GM19468 (cell line): ENCODE measurements around the gene IL18R1.

Source experiments
- ATAC-seq: cut with Tn5 transposase; IDR thresholded peaks from one replicate; pipeline ENCODE4 v1.9.1; 2021; ENCODE audit warnings: mild to moderate bottlenecking, moderate library complexity, moderate number of reproducible peaks; ENCODE audit not compliant: unreplicated experiment; ENCODE audit errors: extremely low read depth

IL18R1 gene

DNA sequence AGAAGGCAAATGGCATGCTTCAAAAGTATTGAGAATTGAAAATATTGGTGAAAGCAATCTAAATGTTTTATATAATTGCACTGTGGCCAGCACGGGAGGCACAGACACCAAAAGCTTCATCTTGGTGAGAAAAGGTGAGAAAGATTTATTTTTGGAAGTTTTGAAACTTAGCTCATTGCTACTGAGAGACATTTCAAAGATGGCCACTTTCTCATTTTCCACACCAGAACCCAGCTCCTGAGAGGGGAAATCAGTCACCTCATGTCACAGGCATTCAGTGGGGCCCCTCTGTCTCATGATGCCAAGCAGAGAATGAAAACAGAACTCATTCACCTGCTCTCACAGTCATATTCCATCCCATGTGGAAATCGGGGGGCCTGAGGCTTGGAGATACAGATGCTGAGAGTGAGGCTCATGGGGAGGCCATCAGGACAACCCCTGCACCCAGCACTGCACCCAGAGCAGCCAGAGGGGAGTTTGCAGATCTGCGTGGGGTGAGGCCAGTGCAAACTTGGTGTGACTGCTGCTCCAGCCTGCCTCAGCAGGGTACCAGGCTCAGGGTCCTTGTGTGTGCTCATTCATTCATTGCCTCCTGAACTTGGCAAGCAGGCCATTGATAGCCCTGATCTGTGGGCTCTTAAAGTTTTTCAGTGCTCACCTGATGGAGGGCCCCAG, 31.4 kb downstream of the IL18R1 start:
- no peak for ATAC-seq

- no peak for ATAC-seq
Observed at GRCh38 chr2:102387763-102388546, 32.4 kb downstream of the IL18R1 start.

- no peak for ATAC-seq
Observed at GRCh38 chr2:102391565-102391964, 36.0 kb downstream of the IL18R1 start.

GRCh38 chr2:102392096-102392495, 36.5 kb downstream of the IL18R1 start:
- ATAC-seq, result no peak

DNA sequence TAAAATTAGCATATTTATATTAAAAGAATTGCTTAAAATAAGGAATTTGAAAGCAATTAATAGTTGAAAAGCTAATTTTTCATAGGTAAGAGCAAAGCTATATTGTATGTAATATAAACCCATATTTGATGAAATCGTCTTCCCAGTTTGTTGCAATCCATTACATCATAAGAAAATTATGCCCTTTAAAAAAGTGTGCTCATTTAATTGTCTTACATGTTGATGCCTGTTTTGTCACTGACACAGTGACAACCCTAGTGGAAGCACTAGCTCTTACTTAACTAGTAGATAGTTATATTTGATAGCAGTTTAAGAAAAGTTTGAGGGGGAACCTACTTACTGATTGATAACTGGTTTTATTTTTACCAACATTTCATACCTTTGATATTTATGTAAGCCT, 37.3 kb downstream of the IL18R1 start:
- ATAC-seq, result no peak

GRCh38 chr2:102396012-102396411, 40.4 kb downstream of the IL18R1 start:
- no peak for ATAC-seq

- ATAC-seq, result no peak
Observed at GRCh38 chr2:102397209-102397608, 41.6 kb downstream of the IL18R1 start.

GRCh38 chr2:102399499-102400141, 44.0 kb downstream of the IL18R1 start:
- ATAC-seq, result no peak

DNA sequence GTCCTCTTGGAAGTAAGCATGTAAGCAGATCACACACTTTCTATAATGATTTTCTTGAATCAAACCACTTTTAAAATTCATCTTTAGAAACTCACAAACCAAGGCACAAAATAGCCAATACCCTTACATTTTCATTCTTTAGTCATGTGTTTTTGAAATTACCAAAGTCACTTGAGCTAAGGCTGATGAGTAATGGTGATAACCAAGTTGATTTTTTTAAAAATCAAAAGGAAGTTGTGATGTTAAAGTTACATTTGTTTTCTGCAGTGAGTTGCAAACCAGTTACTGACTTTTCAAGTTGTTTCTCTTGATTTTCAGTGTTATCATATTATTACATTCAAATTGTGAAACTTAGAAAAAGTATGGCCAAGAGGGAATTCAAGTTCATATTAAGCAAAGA, 45.9 kb downstream of the IL18R1 start:
- no peak for ATAC-seq

DNA sequence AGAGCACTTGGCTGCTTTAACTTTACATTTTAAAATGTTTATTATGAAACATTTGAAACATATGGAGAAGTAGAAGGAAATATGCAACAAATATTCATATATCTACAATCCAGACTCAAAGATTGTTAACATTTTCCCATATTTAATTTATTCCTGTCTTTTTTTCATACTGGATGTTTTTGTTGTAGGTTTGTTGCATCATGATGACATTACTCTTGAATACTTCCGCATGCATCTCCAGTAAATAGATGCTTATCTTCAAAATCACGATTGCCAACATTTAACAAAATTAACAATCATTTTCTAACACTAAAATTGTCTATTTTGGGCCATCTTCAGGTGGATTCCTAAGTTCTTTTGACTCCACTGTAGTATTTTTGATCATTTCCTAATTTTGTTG, 46.3 kb downstream of the IL18R1 start:
- ATAC-seq, result no peak

- no peak for ATAC-seq
Observed at GRCh38 chr2:102410952-102411351, 55.4 kb downstream of the IL18R1 start.

DNA sequence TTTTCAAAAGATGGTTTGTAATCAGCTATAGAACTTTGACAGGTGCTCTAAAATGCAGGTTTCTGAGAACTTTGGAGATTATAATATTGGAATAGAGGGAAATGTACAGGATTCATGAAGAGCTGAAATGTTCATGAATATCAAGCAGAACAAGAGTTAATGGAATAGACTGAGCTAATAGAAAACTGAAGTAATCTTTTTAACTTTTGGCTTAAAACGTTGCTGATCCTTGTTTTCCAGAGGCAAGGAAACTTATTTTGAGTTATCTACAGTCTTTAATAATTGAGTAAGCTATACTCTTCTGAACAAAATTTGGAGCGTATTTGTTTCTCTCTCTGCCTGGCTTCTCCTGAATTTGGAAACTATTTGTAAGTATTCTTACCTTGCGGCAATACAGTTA, 56.6 kb downstream of the IL18R1 start:
- ATAC-seq, result no peak

GRCh38 chr2:102417946-102418345, 62.4 kb downstream of the IL18R1 start:
- ATAC-seq, result peak; percentile 57

GRCh38 chr2:102418421-102418961, 62.9 kb downstream of the IL18R1 start:
- peak; percentile 76 for ATAC-seq

- ATAC-seq, result no peak
Observed at GRCh38 chr2:102420290-102420689, 64.7 kb downstream of the IL18R1 start.

DNA sequence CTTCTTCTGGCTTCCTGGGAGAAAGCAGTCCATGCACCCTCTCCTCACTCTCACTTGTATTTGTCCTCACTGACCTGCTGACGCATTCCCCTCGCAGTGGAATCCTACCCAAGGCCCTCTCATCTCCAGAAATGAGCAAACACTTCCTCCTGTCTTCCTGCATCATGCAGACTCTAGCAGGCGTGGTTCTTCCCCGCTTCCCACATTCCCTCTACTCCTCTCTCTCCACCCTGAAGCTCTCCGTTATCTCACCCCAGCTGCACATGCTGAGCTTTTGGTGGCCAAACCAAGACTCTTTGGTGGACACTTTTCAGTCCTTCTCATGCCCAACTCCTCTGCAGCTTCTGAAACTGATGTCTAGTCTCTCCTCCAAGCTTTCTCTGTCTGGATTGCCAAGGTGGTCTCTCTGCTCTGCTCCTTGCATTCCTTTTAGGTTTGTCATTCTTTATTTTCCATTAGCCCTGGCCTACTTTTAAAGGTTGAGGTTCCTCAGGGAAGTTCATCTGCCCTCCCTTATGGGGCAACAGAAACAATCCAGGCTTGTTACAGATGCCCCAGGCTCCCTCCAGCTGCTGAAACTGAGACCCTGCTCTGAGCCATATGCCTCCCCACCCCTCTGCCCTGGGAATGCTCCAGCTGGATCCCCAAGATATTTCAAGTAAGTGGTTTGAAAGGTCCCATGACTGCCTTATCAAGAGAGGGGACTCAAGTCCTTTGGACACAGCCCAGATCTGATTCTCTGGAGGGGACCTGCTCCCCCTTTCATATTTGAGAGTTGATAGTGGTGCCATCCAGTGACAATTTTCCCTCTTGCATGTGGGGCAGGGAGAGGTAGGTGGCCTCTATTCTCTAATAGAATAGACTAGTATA, 66.5 kb downstream of the IL18R1 start:
- no peak for ATAC-seq

GRCh38 chr2:102422910-102423309, 67.3 kb downstream of the IL18R1 start, which contains the start of gene IL18RAP:
TSS of gene IL18RAP (plus strand) at chr2:102423160. CDS start at chr2:102423278, 118 bp downstream.
- no peak for ATAC-seq

- ATAC-seq, result no peak
Observed at GRCh38 chr2:102423368-102423767, 67.8 kb downstream of the IL18R1 start.

DNA sequence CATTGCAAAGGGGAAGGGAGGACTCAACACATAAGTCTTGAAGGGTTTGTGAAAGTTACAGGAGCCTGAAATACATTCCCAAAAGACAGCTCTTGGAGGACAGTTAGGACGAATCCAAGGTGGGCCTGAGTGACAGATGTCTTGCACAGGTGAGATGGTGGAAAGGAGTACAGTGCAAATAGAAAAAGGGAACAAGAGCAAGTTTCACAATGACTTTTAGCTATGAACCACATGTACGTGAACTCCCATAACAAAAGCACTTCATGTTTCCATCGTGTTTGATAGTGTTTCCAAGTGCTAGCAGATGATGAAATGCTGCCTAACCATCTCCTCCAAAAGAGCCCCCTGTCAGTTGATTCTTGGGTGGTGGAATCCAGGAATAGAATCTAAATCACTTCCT, 69.2 kb downstream of the IL18R1 start:
- peak; percentile 75 for ATAC-seq
